Activated CD8-positive, alpha-beta T cell treated with anti-CD3 and anti-CD28 coated beads for 36 hours (primary cell): ENCODE measurements around the gene NPRL2. TPM values are rescaled to one million over a fixed set of nuclear protein-coding genes. Genes with fewer than 3 reads are reported as not detected.
A peak's percentile ranks its signal among the peaks of the same experiment; 100 is the strongest.

Experiments used
- ATAC-seq: fragments of 200-7000 bp; cut with Tn5 transposase; one replicate; pipeline ENCODE4 v1.10.0; 2021; ENCODE audit warnings: mild to moderate bottlenecking, moderate library complexity
- CTCF ChIA-PET: fragments of 350-600 bp; sonication (Branson Sonifier 250); formaldehyde crosslinking; loops from one replicate; lab custom pipeline; 2021; ENCODE audit warnings: antibody characterized with exemption; lab: Charles Lee
- POLR2A ChIA-PET: fragments of 350-600 bp; sonication (Branson Sonifier 250); formaldehyde crosslinking; loops from one replicate; lab custom pipeline; 2021; ENCODE audit warnings: antibody characterized with exemption; lab: Charles Lee
- DNase-seq: peaks from one replicate; pipeline ENCODE4 v3.0.0-alpha.2; 2020
- H3K27ac Mint-ChIP-seq: one replicate; pipeline ENCODE4 v1.8.0; 2021; ENCODE audit warnings: mild to moderate bottlenecking, mixed read lengths
- H3K27me3 Mint-ChIP-seq: one replicate; pipeline ENCODE4 v1.8.0; 2021; ENCODE audit warnings: mixed read lengths
- H3K36me3 Mint-ChIP-seq: one replicate; pipeline ENCODE4 v1.8.0; 2021; ENCODE audit warnings: low read depth, mixed read lengths
- H3K4me1 Mint-ChIP-seq: one replicate; pipeline ENCODE4 v1.8.0; 2021; ENCODE audit warnings: low read depth, mixed read lengths
- H3K4me3 Mint-ChIP-seq: one replicate; pipeline ENCODE4 v1.8.0; 2021; ENCODE audit warnings: mild to moderate bottlenecking, moderate library complexity, mixed read lengths
- H3K9me3 Mint-ChIP-seq: one replicate; pipeline ENCODE4 v1.8.0; 2021; ENCODE audit warnings: mixed read lengths
- intact Hi-C: fragments of 100-400 bp; cut with micrococcal nuclease; formaldehyde crosslinking; loops from one replicate; pipeline ENCODE4 v1.10.0; 2022
- total RNA-seq, 2 experiments: library from RNA; stranded (reverse); gene quantifications; one replicate each; pipeline ENCODE4 v1.2.3, GENCODE V29; 2021
- TF ChIP-seq, protein P1 (sequence below): fragments of 200-600 bp; IDR thresholded peaks from one replicate; pipeline ENCODE4 v1.8.0; 2022; ENCODE audit warnings: antibody characterized with exemption, mild to moderate bottlenecking

NPRL2 gene
- total RNA-seq, 2 experiments from 2014 or later: 41.3 to 44.7 TPM

DNA sequence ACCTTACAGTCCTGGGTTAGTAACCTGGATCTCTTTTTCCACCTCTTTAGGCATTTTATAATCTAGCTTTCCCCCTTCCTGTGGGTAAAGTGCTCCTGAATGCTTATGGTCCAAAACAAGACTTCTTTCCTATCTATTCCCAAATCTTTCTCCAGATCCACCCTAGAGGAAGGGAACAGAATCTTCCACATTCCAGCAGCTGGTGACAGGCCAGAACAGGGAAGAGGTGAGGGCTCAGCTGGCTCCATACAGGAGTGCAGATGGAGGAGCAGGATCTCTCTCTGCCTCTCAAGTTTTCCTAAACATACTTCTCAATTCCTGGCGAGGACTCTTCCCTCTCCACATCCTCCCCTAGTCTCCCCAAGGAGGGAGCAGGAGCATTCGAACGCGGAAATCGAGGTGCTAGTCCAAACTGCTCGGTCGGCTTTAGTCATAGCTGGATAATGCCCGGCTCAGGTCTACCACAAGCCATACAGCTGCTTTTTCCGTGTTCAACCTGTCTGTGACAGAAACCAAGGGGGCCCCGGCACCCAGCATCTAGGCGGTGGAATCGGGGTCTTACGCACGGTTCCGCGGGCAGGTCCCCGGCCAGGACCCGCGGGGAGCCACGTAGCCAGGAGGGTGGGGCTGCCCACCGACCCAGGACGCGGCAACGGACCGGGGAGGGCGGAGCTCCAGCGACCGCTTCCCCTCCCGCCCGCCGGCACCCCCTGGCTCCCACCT, 14.0 kb downstream of the NPRL2 start:
- Mint-ChIP-seq H3K27me3 (no peaks in the 10 kb centered on the region), H3K9me3 (no peaks in the 10 kb centered on the region), H3K4me3 (peak overlapping the region; percentile 88), H3K4me1 (peaks cover 44% of the 10 kb centered on the region), H3K27ac (peak overlapping the region; percentile 91), H3K36me3 (peaks cover 72% of the 10 kb centered on the region)
- DNase-seq: peak; percentile 78
- peak; percentile 21 for ATAC-seq
- CTCF ChIA-PET: interaction anchor here (0.9 to 6.1 kb wide), 15 partner anchors 9 to 275 kb away, joined by 3 to 40 read pairs (median 4); partner anchors contain the start of genes CISH, CYB561D2, HYAL2 and HYAL3
- POLR2A ChIA-PET: interaction anchor here (0.6 to 12.3 kb wide), 22 partner anchors 8 to 1055 kb away, joined by 3 to 137 read pairs (median 6); partner anchors contain the start of genes C3orf18, CISH, CYB561D2 and GNAI2
- intact Hi-C loops: no loop called here
- TF ChIP-seq, protein P1, sequence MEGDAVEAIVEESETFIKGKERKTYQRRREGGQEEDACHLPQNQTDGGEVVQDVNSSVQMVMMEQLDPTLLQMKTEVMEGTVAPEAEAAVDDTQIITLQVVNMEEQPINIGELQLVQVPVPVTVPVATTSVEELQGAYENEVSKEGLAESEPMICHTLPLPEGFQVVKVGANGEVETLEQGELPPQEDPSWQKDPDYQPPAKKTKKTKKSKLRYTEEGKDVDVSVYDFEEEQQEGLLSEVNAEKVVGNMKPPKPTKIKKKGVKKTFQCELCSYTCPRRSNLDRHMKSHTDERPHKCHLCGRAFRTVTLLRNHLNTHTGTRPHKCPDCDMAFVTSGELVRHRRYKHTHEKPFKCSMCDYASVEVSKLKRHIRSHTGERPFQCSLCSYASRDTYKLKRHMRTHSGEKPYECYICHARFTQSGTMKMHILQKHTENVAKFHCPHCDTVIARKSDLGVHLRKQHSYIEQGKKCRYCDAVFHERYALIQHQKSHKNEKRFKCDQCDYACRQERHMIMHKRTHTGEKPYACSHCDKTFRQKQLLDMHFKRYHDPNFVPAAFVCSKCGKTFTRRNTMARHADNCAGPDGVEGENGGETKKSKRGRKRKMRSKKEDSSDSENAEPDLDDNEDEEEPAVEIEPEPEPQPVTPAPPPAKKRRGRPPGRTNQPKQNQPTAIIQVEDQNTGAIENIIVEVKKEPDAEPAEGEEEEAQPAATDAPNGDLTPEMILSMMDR: no peak

DNA sequence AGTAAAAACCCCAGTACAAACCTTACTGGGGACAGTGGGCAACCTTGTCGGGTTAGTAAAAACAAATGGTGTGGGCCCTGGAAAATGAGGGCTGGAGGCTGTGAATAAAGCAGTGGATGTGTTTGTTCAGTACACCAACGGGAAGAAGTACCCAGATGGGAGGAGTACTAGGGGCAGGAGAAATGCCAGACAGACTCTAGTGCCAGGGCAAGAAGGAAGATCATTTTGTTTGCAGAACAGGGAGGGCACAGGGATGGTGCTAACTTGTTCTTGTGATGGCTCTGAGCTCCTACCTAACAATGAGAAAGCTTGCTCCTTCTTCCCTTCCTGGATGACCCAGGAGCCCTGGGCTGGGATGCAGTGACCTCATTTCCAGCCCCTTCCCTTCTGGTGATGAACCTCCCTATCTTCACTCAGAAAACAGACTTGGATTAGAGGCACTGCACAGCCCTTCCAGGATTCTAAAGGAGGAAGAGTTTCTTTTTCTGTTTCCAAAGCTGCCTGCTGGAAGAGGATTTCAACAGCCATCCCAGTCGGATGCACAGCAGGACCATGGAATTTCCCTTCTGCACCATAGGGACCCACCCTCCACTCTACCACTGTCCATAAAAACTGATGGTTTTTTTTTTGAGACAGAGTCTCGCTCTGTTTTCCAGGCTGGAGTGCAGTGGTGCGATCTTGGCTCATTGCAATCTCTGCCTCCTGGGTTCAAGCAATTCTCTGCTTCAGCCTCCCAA, 16.1 kb downstream of the NPRL2 start:
- intact Hi-C loops: no loop called here
- peaks cover 36% of the 10 kb centered on the region for H3K4me1 Mint-ChIP-seq
- ChIA-PET POLR2A (interaction anchor here (0.6 to 12.3 kb wide), 5 partner anchors 14 to 67 kb away, joined by 3 to 137 read pairs (median 4); partner anchors contain the start of genes CYB561D2, HYAL2, HYAL3 and NAA80), CTCF (interaction anchor here (1.4 to 6.1 kb wide), 3 partner anchors 11 to 109 kb away, joined by 3 to 40 read pairs (median 8); partner anchors contain the start of gene HYAL2)
- peak overlapping the region; percentile 91 for H3K27ac Mint-ChIP-seq
- TF ChIP-seq, protein P1: no peak
- DNase-seq: no peak
- H3K9me3 Mint-ChIP-seq: no peaks in the 10 kb centered on the region
- peak overlapping the region; percentile 88 for H3K4me3 Mint-ChIP-seq
- ATAC-seq: no peak
- no peaks in the 10 kb centered on the region for H3K27me3 Mint-ChIP-seq
- H3K36me3 Mint-ChIP-seq: peaks cover 80% of the 10 kb centered on the region

DNA sequence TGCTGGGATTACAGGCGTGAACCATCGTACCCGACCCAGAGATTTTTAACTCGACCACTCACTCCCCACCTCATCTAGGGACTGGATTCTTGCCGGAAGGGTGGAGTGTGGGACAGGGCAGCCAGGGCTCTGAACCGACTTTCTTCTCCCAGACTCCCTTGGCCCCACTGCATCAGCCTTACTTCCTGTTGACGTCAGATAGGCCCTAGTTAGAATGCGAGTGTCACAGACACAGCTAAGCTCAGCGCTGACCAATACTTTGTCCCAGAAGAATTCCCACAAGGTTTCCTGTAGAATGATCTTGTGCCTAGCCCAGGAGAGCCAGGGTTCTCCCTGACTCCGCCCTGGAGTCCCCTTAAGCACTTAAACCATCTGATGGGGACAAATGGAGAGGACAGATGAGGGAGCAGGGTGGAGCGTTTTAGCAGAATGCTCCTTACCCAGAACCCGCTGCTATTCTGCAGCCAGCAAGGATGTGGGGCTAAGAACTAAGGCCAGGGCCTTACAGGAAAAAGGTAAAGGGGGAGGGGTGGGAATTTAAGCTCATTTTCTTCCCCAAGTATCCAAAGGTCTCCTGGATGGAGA, 16.7 kb downstream of the NPRL2 start:
- Mint-ChIP-seq H3K36me3 (peaks cover 74% of the 10 kb centered on the region), H3K4me3 (peak overlapping the region; percentile 88), H3K27me3 (no peaks in the 10 kb centered on the region), H3K27ac (peak overlapping the region; percentile 91), H3K4me1 (peaks cover 32% of the 10 kb centered on the region), H3K9me3 (no peaks in the 10 kb centered on the region)
- DNase-seq (no peak), ATAC-seq (no peak)
- intact Hi-C loops: no loop called here
- CTCF ChIA-PET: interaction anchor here (1.4 to 6.1 kb wide), 3 partner anchors 10 to 108 kb away, joined by 3 to 40 read pairs (median 8); partner anchors contain the start of gene HYAL2
- TF ChIP-seq, protein P1: no peak
- POLR2A ChIA-PET: interaction anchor here (0.7 to 12.3 kb wide), 3 partner anchors 14 to 35 kb away, joined by 3 to 137 read pairs (median 126); partner anchors contain the start of genes CYB561D2, HYAL2, HYAL3 and NAA80

DNA sequence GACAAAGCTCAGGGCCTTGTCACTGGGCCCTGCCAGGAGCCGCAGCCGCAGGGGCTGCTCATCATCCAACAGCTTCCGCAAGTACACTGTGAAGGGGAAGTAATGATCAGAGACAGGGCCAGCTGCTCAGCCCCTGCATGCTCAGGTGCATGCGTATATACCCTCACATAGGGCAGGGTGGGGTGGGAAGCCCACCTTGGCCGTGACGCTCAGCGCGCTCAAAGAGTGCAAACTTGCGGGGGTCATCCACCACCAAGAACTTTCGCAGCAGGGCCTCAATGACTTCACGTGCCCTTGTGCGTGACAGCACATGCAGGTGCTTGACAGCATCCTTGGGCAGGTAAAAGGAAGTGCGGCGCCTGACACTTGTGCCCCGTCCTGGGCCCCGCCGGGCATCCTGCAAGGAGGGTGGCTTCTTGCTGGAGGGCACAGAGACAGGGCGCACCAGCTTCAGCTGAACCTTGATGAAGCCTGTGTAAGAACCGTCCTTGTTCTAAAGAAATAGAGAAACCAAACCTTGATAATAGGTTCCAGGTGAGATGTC, 19.1 kb downstream of the NPRL2 start:
- Mint-ChIP-seq H3K4me1 (peaks cover 40% of the 10 kb centered on the region), H3K27me3 (no peaks in the 10 kb centered on the region), H3K36me3 (peaks cover 60% of the 10 kb centered on the region), H3K27ac (no peak overlapping the region), H3K9me3 (no peaks in the 10 kb centered on the region), H3K4me3 (no peak overlapping the region)
- ChIA-PET POLR2A (interaction anchor here (0.6 to 10.9 kb wide), 5 partner anchors 9 to 257 kb away, joined by 3 to 126 read pairs (median 5); partner anchors contain the start of genes HYAL2, HYAL3, NAA80 and RASSF1), CTCF (no interaction called here)
- TF ChIP-seq, protein P1: no peak
- ATAC-seq (no peak), DNase-seq (no peak)
- intact Hi-C loops: no loop called here
